GM19372 (cell line): Measurements from ENCODE around the gene STAM2.
"Not testable (repeated sequence)": the region's sequence is repeated elsewhere in the genome, so short reads cannot be mapped to it uniquely, and the experiment has no call there.

ENCODE experiments used
- ATAC-seq: cut with Tn5 transposase; IDR thresholded peaks from one replicate; pipeline ENCODE4 v1.9.1; 2021; ENCODE audit warnings: mild to moderate bottlenecking, low read depth, moderate library complexity; ENCODE audit not compliant: unreplicated experiment

The STAM2 gene

DNA sequence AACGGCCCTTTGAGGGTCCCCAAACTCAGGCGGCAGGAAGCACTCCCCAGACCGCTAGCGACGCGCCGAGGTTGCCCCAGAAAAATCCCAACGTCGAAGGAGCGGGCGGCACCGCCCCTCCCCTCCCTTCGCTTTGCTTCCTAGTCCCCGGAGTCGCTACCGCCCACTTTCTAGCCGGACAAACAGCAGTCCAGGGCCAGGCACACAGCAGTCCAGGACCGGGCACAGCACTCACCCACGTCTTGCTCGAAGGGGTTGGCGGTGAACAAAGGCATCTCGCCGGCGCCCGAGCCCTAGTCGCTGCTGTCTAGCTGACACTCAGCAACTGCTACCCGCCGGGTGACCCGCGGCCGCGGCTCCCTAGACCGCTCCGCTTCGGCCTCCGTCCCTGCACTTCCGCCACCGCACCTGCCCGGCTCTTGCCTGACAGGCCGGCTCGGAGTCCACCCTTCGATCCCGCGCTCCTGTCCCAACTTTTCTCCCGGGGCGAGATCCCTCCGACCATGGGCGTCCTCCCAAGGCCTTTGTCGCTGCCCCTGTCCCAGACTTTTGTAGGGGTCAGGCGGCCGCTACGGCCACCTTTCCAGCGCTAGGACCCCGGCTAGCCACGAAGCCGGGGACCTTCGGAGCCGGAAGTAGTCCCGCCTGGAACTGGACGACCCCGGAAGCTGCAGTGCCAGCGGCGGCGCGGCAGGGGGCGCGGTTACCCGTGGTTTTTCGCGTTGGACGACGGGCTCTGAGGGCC is at the start of gene STAM2:
STAM2 (minus strand) TSS at position 396 of the 745 bp plus-strand sequence; CDS start at position 275, 121 bp downstream.
- ATAC-seq: peak; percentile 69

DNA sequence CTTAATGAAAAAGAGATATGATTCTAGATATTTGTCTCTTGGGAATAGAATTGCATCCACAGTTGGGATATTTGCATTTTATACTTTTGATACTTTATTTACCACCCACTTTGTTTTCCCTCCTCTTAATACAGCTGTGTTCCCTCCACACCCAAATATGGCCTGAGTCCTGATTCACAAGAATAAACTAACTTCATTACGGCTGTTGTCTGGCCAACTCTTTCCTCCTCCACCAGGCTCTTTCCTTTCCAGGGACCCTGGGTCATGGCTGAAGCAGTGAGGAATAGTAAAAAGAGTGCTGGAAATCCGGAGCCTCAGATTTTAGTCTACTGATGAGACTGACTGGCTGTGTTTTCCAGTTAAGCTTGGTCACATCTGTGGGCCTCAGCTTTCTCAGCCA is 48.4 kb upstream of the STAM2 start:
- ATAC-seq: no peak

DNA sequence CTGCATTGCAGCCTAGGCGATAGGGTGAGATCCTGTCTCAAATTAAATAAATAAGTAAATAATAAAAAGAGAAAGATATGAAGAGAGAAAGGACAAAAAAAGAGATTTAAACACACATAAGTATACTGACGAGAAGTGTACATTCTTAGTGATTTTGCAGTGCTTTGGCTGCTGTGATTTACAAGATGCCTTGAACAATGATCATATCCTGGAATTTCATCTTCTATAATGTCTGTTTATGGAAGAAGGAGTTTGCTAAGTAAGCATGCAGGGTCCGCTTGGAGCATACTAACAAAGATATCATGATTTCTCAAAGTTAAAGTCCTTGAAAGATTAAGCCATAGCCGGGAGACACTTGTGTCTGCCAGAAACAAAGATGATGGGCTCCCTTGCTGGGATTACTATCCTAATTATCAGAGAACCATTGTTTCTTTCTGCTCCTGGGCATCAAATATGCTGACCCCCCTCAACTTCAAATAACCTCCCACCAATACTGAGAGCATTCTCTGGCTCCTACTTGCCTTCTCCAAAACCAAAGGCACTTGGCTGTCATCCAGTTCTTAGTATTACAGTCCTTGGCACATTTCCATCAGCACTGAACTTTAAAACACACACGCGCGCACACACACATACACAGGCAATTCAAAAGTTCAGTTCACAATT is 47.5 kb upstream of the STAM2 start:
- ATAC-seq: no peak

DNA sequence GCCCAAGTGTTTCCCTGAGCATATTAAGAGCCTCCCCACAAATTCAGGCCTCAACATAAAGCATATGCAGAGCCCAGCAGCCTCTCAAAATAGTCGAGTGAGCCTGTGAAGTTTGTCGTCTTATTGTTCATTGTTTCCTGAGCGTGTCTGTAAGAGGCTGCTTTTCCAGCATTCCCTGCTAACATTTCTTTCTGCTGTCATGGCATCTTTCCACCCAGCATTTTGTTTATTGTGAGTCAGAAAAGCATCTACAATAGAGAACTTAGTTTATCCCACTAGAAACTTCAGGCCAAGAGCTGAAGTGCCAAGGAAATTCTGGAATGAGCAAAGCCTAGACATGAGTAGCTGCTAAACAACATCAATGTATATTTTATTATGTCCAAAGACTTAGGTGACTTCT is 46.3 kb upstream of the STAM2 start:
- no peak for ATAC-seq

DNA sequence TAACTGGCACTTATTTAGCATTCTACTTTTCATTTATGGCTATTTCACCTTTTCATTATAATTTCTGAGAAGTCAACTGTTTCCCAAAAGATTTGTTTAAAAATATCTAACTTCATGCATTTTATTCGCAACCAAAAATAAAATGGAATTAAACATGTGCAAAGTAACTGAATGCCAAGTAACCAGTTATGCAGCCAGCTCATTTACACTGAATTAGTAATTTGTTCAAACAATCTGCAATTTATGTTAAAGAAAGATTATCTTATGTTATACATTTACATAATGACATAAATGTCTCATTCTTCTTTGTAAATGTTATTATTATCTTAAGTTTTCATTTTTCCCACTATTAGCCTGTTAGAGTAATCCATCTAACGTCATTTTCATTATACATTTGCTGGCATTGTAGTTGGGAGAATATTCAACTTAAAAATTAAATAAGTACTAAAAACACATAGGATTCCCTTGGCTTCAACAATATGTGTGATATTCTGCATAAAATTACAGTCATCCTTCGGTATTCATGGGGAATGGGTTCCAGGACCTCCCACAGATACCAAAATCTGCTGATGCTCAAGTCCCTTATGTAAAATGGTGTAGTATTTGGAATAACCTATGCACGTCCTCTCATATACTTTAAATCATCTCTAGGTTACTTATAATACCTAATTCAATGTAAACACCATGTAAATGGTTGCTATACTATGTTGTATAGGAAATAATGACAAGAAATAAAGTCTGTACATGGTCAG is 43.7 kb upstream of the STAM2 start:
- no peak for ATAC-seq

DNA sequence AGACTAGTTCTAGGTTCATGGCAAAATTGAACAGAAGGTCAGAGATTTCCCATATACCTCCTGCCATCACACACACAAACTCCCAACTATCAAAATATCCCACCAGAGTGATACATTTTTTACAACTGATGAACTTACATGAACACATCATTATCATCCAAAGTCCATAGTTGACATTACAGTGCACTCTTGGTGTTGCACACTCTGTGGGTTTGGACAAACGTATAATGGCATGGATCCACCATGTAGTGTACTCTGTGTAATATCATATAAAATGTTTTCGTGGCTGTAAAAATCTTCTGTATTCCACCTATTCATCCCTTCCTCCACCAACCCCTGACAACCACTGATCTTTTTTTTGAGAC is 25.9 kb upstream of the STAM2 start:
- ATAC-seq: no peak

DNA sequence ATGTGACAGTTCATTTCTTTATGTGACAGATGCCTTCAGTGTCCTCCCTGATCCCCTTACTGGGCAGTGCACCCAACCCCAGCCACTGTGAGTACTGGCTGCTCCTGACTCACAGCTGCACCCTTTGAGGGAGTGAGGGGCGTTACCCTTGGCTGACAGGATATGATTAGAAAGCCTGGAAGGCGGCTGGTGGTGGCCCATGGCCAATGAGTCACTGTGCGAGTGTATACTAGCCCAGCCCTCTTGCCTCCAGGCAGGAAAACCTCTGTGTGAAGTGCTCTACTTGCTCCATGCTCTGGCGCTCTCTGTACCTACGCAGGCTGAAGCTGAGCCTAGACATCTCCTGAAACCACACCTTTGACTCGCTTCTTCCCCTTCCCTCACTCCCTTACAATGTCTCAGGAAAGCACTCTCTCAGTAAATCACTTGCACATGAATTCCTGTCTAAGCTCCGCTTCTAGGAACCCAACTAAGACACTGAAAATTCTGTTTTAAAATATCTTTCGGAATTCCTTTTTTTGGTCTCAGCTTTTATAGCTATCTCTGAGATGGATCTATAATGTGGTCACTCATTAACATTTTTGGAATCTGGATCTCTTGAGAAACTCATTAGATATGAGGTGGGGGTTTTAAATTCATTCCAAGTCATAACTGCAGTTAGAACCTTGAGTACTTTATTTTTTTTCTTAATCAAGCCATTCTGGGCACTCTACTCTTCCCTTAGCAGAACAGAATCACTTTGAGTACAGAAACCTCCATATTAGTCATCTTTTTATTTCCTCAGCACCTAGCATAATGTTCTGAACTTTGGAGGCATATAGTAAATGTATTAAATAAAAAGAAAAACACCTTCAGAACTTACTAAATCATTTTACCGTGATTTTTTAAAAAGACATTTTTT is 25.3 kb upstream of the STAM2 start:
- no peak for ATAC-seq

DNA sequence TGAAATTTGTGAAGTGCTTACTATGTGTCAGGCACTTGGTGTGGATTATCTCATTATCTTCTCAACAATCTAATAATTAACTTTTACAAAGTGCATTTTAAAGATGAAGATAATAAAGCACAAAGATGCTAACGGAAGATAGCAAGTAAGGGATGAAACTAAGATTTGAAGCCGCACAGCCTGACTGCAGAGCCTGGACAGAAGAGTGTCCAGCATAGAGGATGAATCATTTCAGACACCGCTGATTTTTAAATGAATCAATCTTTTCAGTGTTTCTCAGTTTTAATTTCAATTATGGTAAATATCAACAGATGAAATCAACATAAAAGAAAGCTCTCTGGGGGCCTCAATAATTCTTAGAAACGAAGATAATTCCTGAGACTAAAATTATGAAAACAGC is 24.5 kb upstream of the STAM2 start:
- ATAC-seq: no peak

DNA sequence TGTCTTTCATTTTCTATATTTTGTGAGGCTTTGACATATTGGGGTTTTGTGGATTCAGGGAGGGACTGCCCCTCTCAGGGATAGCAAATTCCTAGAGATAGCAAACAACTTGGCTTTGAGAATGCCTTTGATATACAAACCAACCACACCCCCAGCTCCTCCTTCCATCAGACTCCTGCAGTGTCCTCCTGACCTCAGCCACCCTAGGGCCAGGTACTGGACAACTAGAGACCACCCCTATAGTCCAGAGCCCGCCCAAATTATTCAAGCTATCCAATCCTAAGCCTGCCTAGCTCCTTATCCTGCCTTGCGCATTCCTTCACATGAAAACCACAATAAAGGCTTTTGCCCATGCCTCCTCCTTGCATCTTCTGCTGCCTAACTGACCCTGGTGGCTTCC is 22.9 kb upstream of the STAM2 start:
- no peak for ATAC-seq

DNA sequence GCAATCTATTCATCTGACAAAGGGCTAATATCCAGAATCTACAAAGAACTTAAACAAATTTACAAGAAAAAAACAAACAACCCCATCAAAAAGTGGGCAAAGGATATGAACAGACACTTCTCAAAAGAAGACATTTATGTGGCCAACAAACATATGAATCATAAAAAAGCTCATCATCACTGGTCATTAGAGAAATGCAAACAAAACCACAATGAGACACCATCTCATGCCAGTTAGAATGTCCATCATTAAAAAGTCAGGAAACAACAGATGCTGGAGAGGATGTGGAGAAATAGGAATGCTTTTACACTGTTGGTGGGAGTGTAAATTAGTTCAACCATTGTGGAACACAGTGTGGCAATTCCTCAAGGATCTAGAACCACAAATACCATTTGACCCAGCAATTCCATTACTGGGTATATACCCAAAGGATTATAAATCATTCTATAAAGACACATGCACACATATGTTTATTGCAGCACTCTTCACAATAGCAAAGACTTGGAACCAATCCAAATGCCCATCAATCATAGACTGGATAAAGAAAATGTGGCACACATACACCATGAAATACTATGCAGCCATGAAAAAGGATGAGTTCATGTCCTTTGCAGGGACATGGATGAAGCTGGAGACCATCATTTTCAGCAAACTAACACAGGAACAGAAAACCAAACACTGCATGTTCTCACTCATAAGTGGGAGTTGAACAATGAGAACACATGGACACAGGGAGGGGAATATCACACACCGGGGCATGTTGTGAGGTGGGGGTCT is 22.1 kb upstream of the STAM2 start:
- ATAC-seq: not testable (repeated sequence)

DNA sequence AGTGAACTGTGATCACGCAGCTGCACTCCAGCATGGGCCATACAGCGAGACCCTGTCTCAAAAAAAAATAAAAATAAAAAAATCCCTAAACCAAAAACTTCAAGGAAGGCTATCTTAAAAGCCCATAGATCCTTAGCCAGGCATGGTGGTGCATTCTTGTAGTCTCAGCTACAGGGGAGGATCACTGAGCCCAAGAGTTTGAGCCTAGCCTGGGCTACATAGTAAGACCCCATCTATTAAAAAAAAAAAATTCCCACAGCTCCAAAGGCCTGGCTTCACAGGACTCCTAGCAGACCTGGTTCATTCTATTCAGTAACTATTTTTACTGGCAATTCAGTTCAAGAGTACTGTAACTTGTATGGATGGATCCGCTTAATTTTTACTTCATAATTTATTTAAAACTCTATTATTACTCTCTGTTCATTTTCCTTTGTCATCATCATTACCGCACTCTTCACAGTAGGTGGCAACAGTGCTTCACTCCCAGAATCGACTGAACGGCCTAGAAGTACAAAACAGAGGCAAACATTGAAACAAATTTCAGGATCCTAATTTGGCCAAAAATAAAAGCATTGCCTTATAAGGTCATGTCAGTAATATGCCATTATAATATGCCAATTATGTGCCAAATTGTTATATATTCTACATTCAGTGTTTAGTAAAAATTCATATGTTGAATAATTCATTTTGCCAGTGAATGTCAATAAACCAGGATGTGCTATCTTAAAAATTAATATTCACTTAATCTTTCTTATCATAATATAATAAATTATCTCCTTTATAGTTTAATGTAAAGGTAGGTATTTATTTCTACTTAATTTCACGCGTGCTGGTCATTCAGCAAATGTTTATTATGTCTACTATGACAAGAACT is 14.3 kb upstream of the STAM2 start:
- peak; percentile 83 for ATAC-seq

DNA sequence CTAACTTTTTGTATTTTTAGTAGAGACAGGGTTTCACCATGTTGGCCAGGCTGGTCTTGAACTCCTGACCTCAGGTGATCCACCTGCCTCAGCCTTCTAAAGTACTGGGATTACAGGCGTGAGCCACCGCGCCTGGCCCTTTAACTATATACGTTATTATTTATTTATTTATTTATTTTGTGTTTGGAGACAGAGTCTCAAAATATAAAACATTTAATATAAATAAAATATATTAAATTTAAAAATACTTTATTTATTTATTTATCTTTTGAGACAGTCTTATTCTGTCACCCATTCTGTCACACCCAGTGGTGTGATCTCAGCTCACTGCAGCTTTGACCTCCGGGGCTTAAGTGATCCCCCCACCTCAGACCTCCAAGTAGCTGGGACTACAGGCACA is 11.2 kb upstream of the STAM2 start:
- not testable (repeated sequence) for ATAC-seq

DNA sequence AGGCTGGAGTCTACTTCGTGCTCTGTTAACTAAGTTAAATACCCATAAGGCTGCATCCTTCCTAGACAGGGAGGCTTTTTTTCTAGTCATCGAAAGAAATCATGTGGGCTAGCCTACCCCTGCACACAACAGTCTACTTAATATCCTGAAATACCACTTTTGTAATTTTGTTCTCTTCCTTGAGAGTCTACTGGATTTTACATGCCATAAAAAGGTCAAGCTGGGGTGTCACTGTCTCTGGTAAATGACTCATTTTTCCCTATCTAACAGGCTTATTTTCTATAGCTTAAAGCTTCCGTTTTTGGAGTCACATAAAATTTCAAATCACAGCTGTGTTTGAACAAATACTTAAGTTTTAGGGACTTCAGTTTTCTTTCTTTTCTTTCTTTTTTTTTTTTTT is 10.7 kb upstream of the STAM2 start:
- no peak for ATAC-seq

DNA sequence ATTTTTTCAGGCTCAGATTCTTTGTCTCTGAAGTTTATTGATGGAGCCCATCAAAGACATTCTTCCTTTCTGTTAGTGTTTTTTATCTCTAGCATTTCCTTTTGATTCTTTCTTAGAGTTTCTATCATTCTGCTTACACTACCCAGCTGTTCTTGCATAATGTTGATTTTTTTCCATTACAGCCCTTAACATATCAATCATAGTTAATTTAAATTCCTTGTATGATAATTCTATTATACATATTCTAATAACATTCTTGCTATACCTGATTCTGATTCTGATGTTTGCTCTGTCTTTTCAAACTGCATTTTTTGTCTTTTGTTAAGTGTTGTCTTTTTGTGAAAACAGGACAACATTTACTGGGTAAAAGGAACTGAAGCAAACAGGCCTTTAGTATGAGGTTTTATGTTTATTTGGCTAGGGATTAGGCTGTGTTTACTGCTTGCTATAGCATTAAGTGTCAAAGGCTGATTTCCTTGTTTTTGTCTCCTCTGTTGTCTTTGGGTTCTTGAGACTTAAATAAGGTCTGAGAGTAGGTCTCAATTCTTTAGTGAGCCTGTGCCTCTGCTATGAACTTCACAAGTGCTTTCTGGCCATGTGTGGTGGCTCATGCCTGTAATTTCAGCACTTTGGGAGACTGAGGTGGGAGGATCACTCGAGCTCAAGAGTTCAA is 8.0 kb upstream of the STAM2 start:
- no peak for ATAC-seq

DNA sequence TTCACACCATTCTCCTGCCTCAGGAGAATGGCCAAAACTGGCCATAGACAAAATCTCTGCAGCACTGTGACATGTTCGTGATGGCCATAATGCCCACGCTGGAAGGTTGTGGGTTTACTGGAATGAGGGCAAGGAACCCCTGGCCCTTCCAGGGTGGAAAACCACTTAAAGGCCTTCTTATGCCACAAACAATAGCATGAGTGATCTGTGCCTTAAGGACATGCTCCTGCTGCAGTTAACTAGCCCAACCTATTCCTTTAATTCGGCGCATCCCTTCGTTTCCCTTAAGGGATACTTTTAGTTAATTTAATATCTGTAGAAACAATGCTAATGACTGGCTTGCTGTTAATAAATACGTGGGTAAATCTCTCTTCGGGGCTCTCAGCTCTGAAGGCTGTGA is 2.1 kb upstream of the STAM2 start:
- ATAC-seq: not testable (repeated sequence)

DNA sequence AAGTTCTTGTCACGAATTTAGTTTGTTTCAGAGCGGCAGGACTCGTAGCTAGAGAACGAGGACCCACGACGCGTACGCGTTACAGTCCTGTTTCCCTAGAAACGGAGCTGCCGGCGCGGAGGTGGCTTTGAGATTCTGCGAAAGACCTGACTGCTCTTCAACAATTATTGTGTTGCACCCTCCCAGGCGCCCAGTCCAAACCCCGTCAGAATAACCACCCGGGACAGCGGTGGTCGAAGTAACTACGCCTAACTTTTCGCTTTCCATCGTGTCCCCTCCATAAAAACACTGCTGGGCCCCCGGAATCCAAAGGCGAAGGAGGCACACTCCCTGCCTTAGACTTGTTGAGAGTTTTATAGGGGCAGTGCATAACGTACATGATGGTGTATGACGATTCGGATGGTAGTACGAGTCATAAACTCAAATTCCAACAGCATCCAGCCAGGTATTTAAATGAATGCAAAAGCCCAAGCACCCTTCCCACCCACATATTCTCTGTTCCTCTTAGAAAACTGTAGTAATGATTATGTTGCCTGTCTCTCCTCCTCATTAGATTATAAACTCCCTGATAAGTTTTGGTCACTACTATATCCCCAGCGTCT is 651 bp upstream of the STAM2 start:
- peak; percentile 21 for ATAC-seq

DNA sequence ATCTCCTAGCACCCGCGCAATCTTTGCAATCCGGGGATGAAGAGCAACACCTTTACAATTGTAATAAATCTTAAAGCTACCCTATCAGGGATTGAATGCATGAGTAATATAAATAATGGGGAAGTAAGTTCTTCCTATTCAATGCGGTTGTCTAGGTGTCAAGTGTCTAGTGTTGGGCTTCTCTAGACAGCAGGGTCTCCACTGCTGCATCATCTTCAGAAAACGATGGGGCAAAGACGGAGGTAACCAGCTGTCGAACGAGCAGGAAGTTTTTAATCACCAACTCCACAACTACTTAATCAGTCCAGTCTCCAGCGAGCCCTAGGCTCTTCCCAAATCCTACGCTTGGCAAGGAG is 573 bp downstream of the STAM2 start:
- peak; percentile 19 for ATAC-seq

DNA sequence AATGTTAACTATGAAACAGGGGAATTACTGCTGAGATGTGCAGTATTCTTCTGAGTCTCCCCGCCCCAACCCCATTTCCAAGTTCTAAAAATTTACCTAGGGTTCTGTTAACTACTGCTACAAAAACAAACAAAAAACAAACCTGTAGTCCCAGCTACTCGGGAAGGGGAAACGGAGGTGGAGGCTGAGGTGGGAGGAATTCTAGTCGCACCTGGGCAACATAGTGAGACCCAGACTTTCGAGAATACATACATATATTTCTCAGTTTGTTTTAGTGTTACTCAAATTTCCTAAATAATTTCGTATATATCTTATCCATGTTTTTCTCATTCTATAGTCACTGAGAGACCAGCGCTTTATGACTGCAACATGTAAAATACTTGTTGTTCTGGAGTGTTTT is 989 bp downstream of the STAM2 start:
- ATAC-seq: no peak
